ENCODE measurements around the gene TMEM240. TPM values are rescaled to one million over a fixed set of nuclear protein-coding genes. Genes with fewer than 3 reads are reported as not detected.
"Not testable (repeated sequence)": the region's sequence is repeated elsewhere in the genome, so short reads cannot be mapped to it uniquely, and the experiment has no call there.

TMEM240 gene
- total and polyA plus RNA-seq, 2 experiments from 2014 or later = 0.76 to 1.1 TPM

DNA sequence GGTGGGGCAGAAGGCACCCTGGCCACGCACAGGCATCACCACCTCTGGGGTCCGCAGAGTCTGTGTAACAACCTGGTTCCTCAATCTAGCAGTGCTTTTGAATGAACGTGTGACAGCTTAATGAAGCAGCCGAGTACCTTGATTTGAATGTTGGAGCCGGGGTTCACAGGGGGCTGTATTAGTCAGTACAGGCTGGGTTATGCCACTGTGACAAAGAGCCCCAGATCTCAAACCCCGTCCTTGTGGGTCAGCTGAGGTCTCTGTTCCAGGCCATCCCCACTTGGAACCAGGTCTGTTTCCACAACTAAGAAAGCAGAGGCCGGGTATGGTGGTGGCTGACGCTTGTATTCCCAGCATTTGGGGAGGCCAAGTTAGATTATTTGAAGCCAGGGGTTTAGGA lies 10.5 kb downstream of the TMEM240 start:
- Histone ChIP-seq H3K4me2 (ENCODE audit: unreplicated experiment) (no peak overlapping the region), H2AFZ (no peak overlapping the region), H3K9ac (no peak overlapping the region), H3K36me3 (ENCODE audit: low read depth) (peaks cover 12% of the 10 kb centered on the region; the same call in 1 of the 2 replicates), H3K9me3 (ENCODE audit: low read depth) (no peaks in the 10 kb centered on the region), H3K79me2 (ENCODE audit: insufficient read depth) (0 out of 2 replicates have a peak, but pooled peaks cover 6% of the 10 kb centered on the region), H3F3A (ENCODE audit: insufficient read depth) (peaks cover 12% of the 10 kb centered on the region; the same call in 1 of the 2 replicates), H3K4me1 (ENCODE audit: insufficient read depth) (no peaks in the 10 kb centered on the region), H3K27ac (no peak overlapping the region), H3K9me2 (ENCODE audit: insufficient read depth) (no peaks in the 10 kb centered on the region), H3K27me3 (replicated peaks; ENCODE audit: insufficient read depth) (no peaks in the 10 kb centered on the region), H4K20me1 (ENCODE audit: insufficient read depth) (no peaks in the 10 kb centered on the region), H3K4me3 (no peak overlapping the region)
- no peak for TF ChIP-seq EZH2phosphoT487 (IDR thresholded peaks at IDR 0.05; ENCODE audit: insufficient read depth, low read depth)
- TF ChIP-seq EZH2 (IDR thresholded peaks at IDR 0.05; ENCODE audit: insufficient read depth, poor library complexity, severe bottlenecking) = no peak
- in situ Hi-C loops (cut with MboI) = no loop called here
- DNase-seq = no peak
- WGBS, 2 experiments (ENCODE audit: low coverage in 1 of 2, low lambda C conversion rate in 2 of 2, missing lambda C conversion rate in 2 of 2) = 96 to 97% methylated on average over 8 of the region's 8 CpGs

DNA sequence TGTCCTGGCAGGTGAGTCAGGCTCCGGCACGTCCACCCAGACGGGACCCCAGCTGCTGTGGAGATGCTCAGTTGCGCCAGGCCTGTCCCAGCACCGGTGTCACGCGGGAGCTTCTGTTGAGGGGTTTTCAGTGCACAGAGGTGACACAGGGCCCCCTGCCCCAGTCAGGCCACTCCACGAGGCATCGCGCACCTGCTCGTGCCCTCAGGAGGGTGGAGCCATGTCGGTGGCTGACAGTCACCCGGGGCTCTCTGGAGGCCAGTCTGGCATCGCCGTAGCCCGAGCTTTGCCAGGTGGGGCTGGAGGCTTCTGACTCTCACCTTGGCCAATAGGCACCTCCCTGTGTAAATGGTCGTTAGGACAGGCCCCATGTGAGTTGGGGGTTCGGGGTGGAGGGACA lies 11.1 kb downstream of the TMEM240 start:
- WGBS, 2 experiments (ENCODE audit: low coverage in 1 of 2, low lambda C conversion rate in 2 of 2, missing lambda C conversion rate in 2 of 2) = 95% methylated on average over 11 to 14 of the region's 18 CpGs
- TF ChIP-seq EZH2 (IDR thresholded peaks at IDR 0.05; ENCODE audit: insufficient read depth, poor library complexity, severe bottlenecking) = no peak
- no peak for TF ChIP-seq EZH2phosphoT487 (IDR thresholded peaks at IDR 0.05; ENCODE audit: insufficient read depth, low read depth)
- Histone ChIP-seq H3K4me2 (ENCODE audit: unreplicated experiment) (no peak overlapping the region), H3K36me3 (ENCODE audit: low read depth) (peaks cover 12% of the 10 kb centered on the region; the same call in 1 of the 2 replicates), H3K27ac (no peak overlapping the region), H3K9ac (no peak overlapping the region), H2AFZ (no peak overlapping the region), H4K20me1 (ENCODE audit: insufficient read depth) (no peaks in the 10 kb centered on the region), H3K9me3 (ENCODE audit: low read depth) (no peaks in the 10 kb centered on the region), H3K79me2 (ENCODE audit: insufficient read depth) (0 out of 2 replicates have a peak, but pooled peaks cover 6% of the 10 kb centered on the region), H3K9me2 (ENCODE audit: insufficient read depth) (no peaks in the 10 kb centered on the region), H3F3A (ENCODE audit: insufficient read depth) (peaks cover 12% of the 10 kb centered on the region; the same call in 1 of the 2 replicates), H3K27me3 (replicated peaks; ENCODE audit: insufficient read depth) (no peaks in the 10 kb centered on the region), H3K4me3 (no peak overlapping the region), H3K4me1 (ENCODE audit: insufficient read depth) (no peaks in the 10 kb centered on the region)
- no peak for DNase-seq
- in situ Hi-C loops (cut with MboI) = no loop called here

DNA sequence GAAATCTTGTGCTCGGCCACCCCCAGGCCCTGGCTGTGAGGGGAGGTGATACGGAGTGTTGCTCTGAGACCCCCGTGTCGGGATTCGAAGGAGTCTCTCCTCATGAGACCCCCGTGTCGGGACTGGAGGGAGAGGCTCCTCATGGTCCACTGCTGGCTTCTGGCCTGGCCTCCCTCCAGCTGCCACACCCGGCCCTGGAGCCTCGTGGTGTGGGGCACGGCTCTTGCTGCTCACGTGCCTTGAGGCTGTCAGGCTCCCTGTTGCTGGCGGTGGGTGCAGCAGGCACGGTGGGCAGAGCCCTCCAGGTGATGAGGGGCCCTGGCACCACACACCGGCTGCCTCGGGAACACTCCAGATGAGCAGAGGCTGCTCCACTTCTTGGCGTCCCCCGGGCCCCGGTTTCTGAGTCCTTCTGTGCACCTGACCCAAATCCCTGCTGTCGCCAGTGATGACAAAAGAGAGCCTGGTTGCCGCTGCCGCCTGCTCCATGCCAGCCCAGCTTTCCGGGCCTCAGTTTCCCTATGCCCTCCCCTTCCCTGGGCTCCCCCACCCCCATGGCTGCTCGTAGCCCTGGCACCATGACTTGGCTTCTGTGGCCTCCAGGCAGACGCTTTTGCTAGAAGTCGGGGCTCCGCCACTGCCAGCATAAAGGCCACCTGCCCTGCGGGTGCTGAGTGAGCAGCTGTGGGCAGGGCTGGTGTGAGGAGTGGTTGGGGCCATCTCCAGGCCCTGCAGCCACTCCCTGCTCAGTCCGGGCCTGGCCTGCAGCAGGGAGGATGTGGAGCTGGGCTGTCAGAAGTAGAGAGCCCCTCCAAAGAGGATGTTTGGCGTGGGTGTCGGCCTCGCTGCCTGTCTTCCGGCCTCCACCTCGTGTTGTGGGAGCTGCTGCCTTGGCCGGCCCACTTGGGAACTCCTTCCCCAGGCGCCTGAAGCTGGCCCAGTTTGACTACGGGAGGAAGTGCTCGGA lies 11.8 kb downstream of the TMEM240 start:
- 0 out of 2 replicates have a peak, but pooled peaks cover 6% of the 10 kb centered on the region for H3K79me2 ChIP-seq (ENCODE audit: insufficient read depth)
- no peak overlapping the region for H3K27ac ChIP-seq
- H3K36me3 ChIP-seq (ENCODE audit: low read depth) = peaks cover 12% of the 10 kb centered on the region; the same call in 1 of the 2 replicates
- WGBS, 2 experiments (ENCODE audit: low coverage in 1 of 2, low lambda C conversion rate in 2 of 2, missing lambda C conversion rate in 2 of 2) = 82 to 84% methylated on average over 35 to 36 of the region's 37 CpGs
- H2AFZ ChIP-seq = no peak overlapping the region
- H4K20me1 ChIP-seq (ENCODE audit: insufficient read depth) = no peaks in the 10 kb centered on the region
- in situ Hi-C loops (cut with MboI) = no loop called here
- no peak overlapping the region for H3K4me2 ChIP-seq (ENCODE audit: unreplicated experiment)
- H3K9ac ChIP-seq = no peak overlapping the region
- H3K4me3 ChIP-seq = no peak overlapping the region
- no peaks in the 10 kb centered on the region for H3K9me2 ChIP-seq (ENCODE audit: insufficient read depth)
- no peak for TF ChIP-seq EZH2 (IDR thresholded peaks at IDR 0.05; ENCODE audit: insufficient read depth, poor library complexity, severe bottlenecking)
- no peak for TF ChIP-seq EZH2phosphoT487 (IDR thresholded peaks at IDR 0.05; ENCODE audit: insufficient read depth, low read depth)
- H3K4me1 ChIP-seq (ENCODE audit: insufficient read depth) = no peaks in the 10 kb centered on the region
- no peaks in the 10 kb centered on the region for H3K27me3 ChIP-seq (replicated peaks; ENCODE audit: insufficient read depth)
- H3F3A ChIP-seq (ENCODE audit: insufficient read depth) = peaks cover 12% of the 10 kb centered on the region; the same call in 1 of the 2 replicates
- no peaks in the 10 kb centered on the region for H3K9me3 ChIP-seq (ENCODE audit: low read depth)
- no peak for DNase-seq

DNA sequence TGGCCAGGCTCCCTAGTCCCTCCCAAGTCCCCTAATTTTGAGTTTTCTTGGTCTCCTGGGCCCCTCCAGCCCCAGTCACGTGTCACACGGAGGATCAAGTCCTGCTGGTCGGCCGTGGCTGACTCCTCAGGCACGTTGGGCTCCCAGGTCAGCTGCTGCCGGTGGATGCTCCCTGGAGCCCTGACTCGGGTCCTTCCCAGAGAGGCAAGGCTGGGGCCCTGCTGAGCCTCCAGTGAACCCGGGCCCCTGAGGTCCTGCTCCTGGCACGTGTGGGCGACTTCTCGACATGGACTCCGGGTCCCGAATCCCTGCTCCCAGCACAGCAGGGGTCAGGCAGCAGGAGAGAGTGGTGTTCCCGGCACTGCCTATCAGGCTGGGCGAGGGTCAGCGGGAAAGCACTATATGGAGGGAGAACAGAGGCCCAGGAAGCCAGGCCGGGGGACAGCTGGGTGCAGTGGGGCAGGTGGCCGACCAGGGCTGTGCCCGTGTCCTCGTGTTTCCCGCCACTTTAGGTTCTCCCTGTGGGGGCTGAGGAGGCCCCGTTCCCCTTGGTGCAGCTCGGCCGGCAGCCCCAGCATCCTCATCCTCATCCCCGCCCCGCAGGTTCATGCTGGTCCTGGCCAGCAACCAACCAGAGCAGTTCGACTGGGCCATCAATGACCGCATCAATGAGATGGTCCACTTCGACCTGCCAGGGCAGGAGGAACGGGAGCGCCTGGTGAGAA lies 13.2 kb downstream of the TMEM240 start:
- DNase-seq = no peak
- H4K20me1 ChIP-seq (ENCODE audit: insufficient read depth) = no peaks in the 10 kb centered on the region
- H3K4me3 ChIP-seq = no peak overlapping the region
- H3K4me1 ChIP-seq (ENCODE audit: insufficient read depth) = no peaks in the 10 kb centered on the region
- in situ Hi-C loops (cut with MboI) = no loop called here
- H3K79me2 ChIP-seq (ENCODE audit: insufficient read depth) = 0 out of 2 replicates have a peak, but pooled peaks cover 6% of the 10 kb centered on the region
- WGBS, 2 experiments (ENCODE audit: low coverage in 1 of 2, low lambda C conversion rate in 2 of 2, missing lambda C conversion rate in 2 of 2) = 93 to 98% methylated on average over 20 to 31 of the region's 31 CpGs
- no peaks in the 10 kb centered on the region for H3K27me3 ChIP-seq (replicated peaks; ENCODE audit: insufficient read depth)
- no peaks in the 10 kb centered on the region for H3K9me3 ChIP-seq (ENCODE audit: low read depth)
- no peaks in the 10 kb centered on the region for H3K9me2 ChIP-seq (ENCODE audit: insufficient read depth)
- H3K27ac ChIP-seq = no peak overlapping the region
- peaks cover 12% of the 10 kb centered on the region; the same call in 1 of the 2 replicates for H3F3A ChIP-seq (ENCODE audit: insufficient read depth)
- H3K9ac ChIP-seq = no peak overlapping the region
- H3K4me2 ChIP-seq (ENCODE audit: unreplicated experiment) = no peak overlapping the region
- H3K36me3 ChIP-seq (ENCODE audit: low read depth) = peaks cover 12% of the 10 kb centered on the region; the same call in 1 of the 2 replicates
- TF ChIP-seq EZH2phosphoT487 (IDR thresholded peaks at IDR 0.05; ENCODE audit: insufficient read depth, low read depth) (no peak), EZH2 (IDR thresholded peaks at IDR 0.05; ENCODE audit: insufficient read depth, poor library complexity, severe bottlenecking) (no peak)
- H2AFZ ChIP-seq = no peak overlapping the region

DNA sequence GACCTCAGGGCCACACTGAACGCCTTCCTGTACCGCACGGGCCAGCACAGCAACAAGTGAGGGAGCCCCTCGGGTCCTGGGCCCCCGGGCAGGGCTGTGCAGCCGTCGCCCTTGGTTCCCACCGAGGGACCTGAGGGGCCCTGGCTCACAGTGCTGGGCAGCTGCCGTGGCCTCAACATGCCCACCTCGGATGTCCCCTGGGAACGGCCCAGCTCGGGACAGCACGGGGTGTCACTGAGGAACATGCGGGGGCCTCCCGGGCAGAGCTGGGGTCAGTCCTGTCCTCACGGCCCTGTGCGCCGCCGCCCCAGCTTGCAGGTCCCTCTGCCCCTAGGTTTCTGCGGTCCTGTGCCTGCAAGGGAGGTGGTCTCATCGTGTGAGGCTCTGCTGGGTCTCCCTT lies 13.9 kb downstream of the TMEM240 start:
- H2AFZ ChIP-seq; H3K9ac ChIP-seq; in situ Hi-C loops (cut with MboI); H3K9me3 ChIP-seq (ENCODE audit: low read depth); H3K4me2 ChIP-seq (ENCODE audit: unreplicated experiment); H3K9me2 ChIP-seq (ENCODE audit: insufficient read depth); DNase-seq; H3K4me1 ChIP-seq (ENCODE audit: insufficient read depth); H3F3A ChIP-seq (ENCODE audit: insufficient read depth); H3K4me3 ChIP-seq; H4K20me1 ChIP-seq (ENCODE audit: insufficient read depth); H3K27ac ChIP-seq; H3K27me3 ChIP-seq (replicated peaks; ENCODE audit: insufficient read depth): not testable (repeated sequence)
- 93 to 99% methylated on average over 12 to 13 of the region's 21 CpGs for WGBS, 2 experiments (ENCODE audit: low coverage in 1 of 2, low lambda C conversion rate in 2 of 2, missing lambda C conversion rate in 2 of 2)
- Histone ChIP-seq H3K79me2 (ENCODE audit: insufficient read depth) (0 out of 2 replicates have a peak, but pooled peaks cover 12% of the 10 kb centered on the region), H3K36me3 (ENCODE audit: low read depth) (peaks cover 12% of the 10 kb centered on the region; the same call in 1 of the 2 replicates)

DNA sequence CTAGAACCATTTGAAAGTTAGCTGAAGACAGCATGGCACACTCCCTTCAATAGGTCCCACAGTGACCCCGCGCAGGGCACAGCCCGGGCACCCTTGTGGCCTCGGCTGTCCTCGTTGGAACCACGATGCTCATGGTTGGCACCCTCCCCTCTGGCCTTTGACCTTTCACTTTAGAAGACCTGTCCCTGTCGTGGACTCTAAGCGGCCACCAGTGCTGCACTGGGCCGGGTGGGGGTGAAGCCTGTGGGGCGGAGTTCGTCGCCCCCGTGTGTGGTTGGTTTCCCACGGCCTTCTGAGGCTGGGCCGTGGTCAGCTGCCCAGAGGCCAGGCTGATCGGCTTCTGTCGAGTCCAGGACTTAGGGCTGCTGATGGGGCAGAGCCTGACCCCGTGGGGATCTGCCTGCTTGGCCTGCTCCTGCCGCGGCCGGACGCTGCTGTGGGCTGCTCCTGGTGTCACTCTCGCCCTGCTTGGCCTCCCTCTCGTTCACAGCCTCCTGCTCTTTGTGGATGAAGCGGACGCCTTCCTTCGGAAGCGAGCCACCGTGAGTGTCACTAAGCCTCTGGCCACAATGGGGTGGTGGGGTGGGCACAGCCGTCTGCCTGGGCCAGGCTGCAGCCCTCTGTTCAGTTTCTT lies 15.6 kb downstream of the TMEM240 start:
- H3K9ac ChIP-seq; H3K36me3 ChIP-seq (ENCODE audit: low read depth); H3F3A ChIP-seq (ENCODE audit: insufficient read depth); in situ Hi-C loops (cut with MboI); H3K4me1 ChIP-seq (ENCODE audit: insufficient read depth); H3K27ac ChIP-seq; H3K4me3 ChIP-seq; DNase-seq; H3K27me3 ChIP-seq (replicated peaks; ENCODE audit: insufficient read depth); H2AFZ ChIP-seq; H3K9me2 ChIP-seq (ENCODE audit: insufficient read depth); H3K9me3 ChIP-seq (ENCODE audit: low read depth); H4K20me1 ChIP-seq (ENCODE audit: insufficient read depth); H3K4me2 ChIP-seq (ENCODE audit: unreplicated experiment): not testable (repeated sequence)
- H3K79me2 ChIP-seq (ENCODE audit: insufficient read depth) = peaks cover 14% of the 10 kb centered on the region; the same call in 1 of the 2 replicates
- WGBS, 2 experiments (ENCODE audit: low coverage in 1 of 2, low lambda C conversion rate in 2 of 2, missing lambda C conversion rate in 2 of 2) = 93 to 97% methylated on average over 23 to 25 of the region's 30 CpGs

Measured in GM23248 (cell line).